NK-92 treated with Interleukin-12 subunit alpha and Interleukin-12 subunit beta, amount 100 ng/mL, for 24 hours (cell line): ENCODE data around the gene ZNF799.
"Not testable (repeated sequence)": the region's sequence is repeated elsewhere in the genome, so short reads cannot be mapped to it uniquely, and the experiment has no call there.

ENCODE experiments used
- DNase-seq: peaks from one replicate; lab custom pipeline; 2025; lab: John Stamatoyannopoulos, UW

ZNF799 gene

GRCh38 chr19:12362236-12362635 is 38.8 kb downstream of the ZNF799 start:
- not testable (repeated sequence) for DNase-seq

GRCh38 chr19:12353375-12353774 is 47.7 kb downstream of the ZNF799 start:
- no peak for DNase-seq

GRCh38 chr19:12350890-12351197 is 50.2 kb downstream of the ZNF799 start:
- no peak for DNase-seq

- no peak for DNase-seq
These were observed 50.7 kb downstream of the ZNF799 start for GRCh38 chr19:12350185-12350889.

- DNase-seq: no peak
These were observed 54.2 kb downstream of the ZNF799 start for GRCh38 chr19:12346896-12347295.

GRCh38 chr19:12345197-12345596 is 55.9 kb downstream of the ZNF799 start:
- no peak for DNase-seq
